DMS53 treated with DMSO at 0.1 percent for 48 hours (cell line): ENCODE measurements around the gene PRKAA2.

Experiments used
- DNase-seq: peaks from one replicate; lab custom pipeline; 2025; ENCODE audit not compliant: unreplicated experiment; lab: John Stamatoyannopoulos, UW

PRKAA2 gene

DNA sequence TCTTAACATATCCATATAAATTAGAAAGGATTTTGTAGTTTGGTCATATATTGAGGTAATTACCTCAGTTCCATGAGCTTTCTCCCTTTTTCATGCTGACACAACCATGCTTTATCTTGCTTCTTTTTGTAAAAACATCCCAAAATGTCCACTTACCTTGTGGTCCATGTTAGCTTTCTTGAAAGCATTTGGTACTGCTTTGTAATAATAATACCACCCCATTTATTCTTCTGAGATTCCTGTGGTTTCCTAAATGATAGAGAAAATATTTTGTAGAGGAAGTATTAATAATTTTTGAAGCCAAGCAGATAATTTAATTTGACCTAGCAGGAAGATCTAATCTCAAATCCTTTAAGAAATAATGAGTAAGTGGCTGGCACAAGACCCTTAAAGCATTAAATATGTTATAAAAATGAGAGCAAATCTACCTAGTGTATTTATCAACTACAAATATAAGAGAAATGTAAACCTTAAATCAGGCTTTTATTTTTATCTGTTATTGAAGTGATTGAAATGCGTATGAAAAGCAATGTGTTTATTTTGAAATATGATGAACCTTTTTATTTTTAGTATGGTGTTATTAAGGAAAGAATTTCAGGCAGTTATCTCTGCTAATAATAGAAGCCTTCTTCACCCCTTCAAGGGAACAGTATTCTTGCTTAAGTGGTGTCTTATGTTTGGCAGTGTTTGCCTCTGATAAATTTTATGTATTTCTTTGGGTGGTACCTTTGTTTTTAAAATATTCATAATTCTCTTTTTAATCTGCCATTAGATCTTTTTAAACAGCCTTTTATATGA, 9.2 kb downstream of the PRKAA2 start:
- DNase-seq, result no peak

- DNase-seq, result no peak
These were observed 11.0 kb downstream of the PRKAA2 start for GRCh38 chr1:56655991-56656613.

DNA sequence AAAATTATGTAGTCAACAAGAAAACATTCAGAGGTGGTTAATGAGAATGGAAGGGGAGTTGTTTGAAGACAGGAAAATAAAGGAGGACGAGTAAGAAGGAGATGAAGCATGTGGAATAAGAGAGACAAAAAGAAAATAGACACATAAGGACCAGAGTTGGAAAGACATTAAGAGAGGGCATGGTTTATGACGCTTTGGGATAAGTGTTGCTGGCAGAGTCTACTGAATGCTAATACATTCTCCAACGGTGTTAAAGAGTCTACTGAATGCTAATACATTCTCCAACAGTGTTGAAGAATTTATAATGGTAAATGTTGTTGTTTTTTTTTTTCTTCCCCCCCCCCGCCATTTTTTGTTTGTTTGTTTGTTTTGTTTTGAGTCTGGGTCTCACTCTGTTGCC, 13.1 kb downstream of the PRKAA2 start:
- DNase-seq, result no peak

DNA sequence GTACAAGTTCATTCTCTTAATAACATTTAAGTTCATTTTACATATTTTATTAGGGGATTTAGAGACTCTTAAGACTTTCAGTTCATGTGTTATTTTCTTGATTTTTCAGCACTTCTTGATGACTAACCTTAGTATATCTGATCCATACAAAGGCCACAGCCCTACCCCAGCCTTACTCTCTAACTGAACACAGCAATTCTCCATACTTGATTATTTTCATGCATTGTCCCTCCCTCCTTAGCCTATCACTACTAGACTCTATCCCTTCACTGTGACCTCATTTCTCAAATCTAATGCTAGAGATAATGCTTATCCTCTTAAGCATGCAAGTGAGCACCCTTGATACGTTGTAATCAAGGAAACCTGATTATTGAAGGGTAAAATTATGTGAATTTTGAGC, 15.2 kb downstream of the PRKAA2 start:
- DNase-seq, result no peak

- no peak for DNase-seq
These were observed 18.7 kb downstream of the PRKAA2 start for GRCh38 chr1:56663846-56664245.

DNA sequence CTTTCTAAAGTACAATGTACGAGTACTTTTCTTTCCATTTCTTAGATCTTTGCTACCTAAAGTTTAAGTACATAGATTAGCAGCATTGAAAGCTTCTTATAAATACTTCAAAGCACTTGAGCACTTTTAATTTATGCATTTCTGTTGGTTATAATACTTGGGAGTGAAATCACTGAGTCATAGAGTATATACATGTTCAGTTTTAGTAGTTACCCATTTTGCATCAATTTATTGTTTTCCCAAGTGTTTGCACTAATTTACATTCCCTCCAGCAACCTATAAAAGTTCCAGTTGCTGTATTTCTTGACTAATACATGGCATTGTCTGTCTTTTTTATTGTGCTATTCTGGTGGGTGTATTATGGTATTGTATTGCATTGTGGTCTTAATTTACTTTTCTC, 20.3 kb downstream of the PRKAA2 start:
- no peak for DNase-seq

DNA sequence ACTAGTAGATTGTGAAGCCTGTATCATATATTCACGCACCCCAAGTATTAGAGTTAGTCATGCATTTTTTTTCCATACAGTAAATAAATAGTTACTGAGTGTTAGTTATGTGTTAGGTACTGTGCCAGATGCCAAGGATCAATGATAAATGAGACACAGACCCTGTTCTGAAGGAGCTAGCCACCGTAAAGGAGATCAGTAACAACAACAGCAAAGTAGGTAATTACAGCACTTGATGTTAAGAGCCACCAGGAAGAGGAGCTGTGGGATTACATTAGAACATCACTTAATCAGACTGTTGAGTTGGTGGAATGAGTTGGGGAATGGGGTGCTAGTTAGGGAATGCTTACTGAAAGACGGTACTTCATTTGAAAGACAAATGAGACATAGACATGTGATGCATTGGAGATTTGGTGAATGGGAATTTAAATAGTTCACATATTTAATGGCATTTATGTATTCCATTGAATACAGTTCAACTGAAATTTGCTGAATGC, 21.0 kb downstream of the PRKAA2 start:
- DNase-seq, result no peak

DNA sequence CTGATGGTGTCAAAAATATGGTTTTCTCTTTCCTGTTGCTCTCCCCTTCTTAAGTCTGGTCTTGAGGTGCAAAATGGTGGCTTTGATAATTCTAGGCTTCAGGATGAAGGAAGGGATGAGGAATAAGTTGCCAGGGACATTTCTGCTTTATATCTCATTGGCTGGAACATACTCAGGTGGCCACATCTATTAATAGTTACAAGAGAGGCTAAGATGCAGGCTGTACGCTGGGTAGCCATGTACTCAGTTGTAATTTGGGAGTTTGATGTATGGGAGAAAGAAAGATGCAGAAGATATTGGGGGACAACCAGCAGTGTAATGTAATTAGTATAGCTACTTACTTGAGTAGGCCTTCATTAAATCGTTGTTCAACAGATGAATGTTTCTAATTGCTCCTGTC, 25.2 kb downstream of the PRKAA2 start:
- no peak for DNase-seq

- no peak for DNase-seq
These were observed 26.0 kb downstream of the PRKAA2 start for GRCh38 chr1:56671085-56671484.

DNA sequence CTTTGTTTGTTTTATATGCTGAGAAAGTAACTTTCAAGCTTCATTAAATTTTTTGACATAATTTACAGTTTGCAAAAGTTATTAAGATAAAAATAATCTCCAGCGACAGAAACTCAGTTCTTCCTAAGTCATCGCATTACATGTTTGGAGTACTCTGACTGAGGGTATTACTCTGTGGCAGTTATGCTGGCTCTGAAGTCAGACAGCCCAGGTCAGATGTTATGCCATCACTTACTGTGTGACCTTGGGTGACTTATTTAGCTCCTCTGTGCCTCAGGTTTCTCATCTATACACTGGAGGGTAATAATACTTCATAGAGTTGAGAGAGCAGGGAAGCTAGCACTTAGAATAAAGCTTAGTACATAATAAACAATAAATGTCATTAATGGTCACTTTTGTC, 26.4 kb downstream of the PRKAA2 start:
- DNase-seq, result no peak

GRCh38 chr1:56672579-56672978, 27.5 kb downstream of the PRKAA2 start:
- DNase-seq, result no peak

DNA sequence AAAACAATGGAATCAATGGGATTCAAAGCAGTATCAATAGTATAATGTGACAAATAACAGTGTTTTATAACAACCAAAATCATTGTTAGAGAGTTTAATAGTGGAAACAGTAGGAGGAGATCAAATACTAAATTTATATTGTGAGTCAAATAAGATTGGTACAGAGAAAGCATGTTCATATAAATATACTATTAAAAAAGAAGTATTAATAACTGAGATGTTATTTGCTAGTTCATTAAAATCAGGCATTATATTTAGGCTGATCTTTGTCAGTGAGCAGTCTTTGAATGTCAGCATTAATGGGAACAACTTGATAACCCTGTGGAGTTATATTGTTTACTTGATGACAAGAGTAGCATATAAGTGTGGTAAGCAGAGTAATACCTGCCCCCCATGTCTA, 30.6 kb downstream of the PRKAA2 start:
- DNase-seq, result no peak

DNA sequence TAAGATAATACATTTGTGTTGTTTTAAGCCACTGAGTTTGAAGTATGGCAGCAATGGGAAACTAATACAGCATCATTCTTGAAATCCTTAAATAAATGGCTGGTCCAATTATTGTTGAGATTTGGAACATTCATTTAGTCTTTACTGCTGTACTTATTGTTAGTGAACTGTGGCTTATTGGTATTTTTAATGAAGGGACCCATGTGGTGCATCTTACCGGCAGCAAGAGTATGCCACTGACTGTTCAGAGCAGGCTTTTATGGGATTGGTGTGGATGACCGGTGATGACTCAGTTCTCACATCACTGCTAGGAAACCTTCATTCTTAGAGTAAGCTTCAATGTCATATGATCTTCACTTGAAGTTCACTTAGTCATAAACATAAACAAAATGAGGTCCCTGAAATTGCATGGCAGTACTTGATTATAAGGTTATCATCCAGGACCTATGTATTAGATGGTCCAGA, 31.5 kb downstream of the PRKAA2 start:
- peak; percentile 86 for DNase-seq

DNA sequence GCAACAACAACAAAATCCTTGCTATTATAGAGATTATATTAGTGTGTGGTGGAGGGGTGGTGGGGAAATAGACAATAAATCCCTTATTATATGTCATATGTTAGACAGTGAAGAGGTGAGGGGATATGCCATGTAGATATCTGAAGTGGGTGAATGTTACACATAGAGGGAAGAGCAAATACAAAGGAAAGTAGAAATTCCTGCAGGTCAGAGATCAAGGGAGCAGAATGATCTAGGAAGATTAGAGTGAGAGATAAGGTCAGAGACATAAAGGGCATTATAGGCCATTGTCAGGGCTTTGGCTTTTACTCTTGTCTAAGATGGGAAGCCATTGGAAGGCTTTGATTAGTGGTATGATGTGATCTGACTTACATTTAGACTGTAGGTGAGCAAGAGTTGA, 38.5 kb downstream of the PRKAA2 start:
- no peak for DNase-seq

DNA sequence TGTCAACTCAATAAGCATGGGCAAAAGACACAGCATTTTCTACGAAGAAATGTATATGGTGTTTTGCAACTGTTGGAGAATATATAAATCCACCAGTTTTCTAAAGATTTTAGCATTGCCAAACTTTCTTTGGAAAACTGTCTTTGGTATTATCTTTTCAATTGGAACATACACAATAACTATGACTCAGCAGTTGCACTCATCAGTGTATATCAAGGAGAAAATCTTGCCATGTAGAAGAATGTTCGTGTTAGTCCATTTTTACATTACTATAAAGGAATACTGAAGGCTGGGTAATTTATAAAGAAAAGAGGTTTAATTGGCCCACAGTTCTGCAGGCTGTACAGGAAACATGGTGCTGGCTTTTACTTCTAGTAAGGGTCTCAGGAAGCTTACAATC, 41.1 kb downstream of the PRKAA2 start:
- peak; percentile 55 for DNase-seq

GRCh38 chr1:56688522-56689026, 43.5 kb downstream of the PRKAA2 start:
- peak; percentile 99 for DNase-seq

DNA sequence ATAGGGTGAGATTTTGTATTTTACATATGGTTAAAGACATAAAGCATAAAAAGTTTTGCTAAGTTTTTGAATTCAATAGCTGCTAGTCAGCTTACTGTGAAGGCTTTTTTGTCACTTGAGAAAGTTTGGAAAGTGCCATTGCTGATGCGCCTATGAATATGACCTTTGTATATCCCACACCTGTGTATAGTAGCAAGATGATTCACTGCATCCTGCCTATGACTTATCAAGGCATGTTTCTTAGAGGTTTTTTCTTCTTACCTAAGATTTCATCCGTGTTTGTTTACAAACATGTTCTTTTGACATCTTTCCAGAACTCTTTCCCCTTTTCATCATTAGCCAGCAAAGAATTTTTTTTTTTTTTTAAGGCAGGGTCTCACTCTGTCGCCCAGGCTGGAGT, 51.5 kb downstream of the PRKAA2 start:
- DNase-seq, result no peak

DNA sequence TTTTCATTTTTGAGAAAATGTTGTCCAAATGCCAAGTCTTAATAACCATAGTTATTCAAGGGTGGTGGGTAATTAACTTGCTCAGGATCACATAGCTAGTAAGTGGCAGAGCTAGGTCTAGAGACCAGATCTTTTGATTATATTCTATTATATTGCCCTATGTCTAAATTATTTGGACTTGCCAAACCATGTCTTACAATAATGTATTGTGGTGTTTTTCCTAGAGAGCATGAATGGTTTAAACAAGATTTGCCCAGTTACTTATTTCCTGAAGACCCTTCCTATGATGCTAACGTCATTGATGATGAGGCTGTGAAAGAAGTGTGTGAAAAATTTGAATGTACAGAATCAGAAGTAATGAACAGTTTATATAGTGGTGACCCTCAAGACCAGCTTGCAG, 58.6 kb downstream of the PRKAA2 start:
- DNase-seq, result no peak

DNA sequence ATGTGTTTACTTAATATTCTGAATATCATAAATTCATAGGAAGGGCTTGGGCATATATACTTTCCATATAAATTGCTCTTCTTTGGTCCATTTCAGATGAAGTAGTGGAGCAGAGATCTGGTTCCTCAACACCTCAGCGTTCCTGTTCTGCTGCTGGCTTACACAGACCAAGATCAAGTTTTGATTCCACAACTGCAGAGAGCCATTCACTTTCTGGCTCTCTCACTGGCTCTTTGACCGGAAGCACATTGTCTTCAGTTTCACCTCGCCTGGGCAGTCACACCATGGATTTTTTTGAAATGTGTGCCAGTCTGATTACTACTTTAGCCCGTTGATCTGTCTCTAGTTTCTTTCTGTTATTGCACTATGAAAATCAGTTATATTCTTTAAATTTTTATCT, 62.3 kb downstream of the PRKAA2 start:
- no peak for DNase-seq

DNA sequence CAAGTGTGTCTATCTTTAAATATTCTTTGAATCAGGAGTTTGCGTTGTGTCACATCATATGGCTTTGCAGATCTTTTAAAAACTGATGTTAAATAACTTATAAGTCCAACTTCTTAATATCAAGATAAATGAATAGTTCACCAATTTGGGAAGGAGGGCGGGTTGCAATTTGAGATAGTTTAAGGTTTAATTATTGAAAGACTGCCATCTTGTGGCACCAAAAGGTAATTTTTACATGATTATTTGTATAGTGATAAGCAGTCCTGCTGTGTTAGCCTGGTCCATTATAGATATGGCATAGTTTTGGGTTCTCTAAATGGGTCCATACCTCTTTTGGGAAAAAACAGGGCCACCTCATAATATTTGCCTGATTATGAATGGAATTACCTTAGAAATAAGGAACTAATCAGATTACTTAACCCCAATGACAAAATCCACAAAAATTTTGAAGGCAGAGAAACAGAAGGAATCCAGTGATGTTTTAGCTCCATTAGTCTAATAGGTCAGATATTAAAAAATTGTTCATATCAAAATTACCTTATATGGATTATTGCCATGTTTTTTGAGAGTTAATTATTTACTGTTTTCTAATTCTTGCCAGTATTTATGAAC, 64.3 kb downstream of the PRKAA2 start:
- DNase-seq, result peak; percentile 86

DNA sequence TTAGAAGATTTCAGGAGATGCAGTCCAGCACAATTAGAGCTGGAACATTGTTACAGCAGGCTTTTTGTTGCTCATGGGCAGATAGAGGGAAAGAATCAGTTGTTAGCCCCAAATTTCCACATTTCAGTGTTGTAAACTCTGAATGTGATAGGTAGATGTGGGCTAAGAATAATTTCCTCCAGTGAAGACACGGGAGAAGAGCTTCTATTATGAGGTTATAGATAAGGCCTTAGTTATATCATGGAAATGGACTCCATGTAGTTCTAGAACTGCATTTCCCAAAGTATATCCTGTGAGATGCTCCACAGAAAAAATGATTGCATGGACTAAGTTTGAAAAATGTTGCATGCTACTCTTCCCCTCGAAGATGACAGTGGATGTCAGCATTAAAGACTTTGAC, 64.9 kb downstream of the PRKAA2 start:
- no peak for DNase-seq

DNA sequence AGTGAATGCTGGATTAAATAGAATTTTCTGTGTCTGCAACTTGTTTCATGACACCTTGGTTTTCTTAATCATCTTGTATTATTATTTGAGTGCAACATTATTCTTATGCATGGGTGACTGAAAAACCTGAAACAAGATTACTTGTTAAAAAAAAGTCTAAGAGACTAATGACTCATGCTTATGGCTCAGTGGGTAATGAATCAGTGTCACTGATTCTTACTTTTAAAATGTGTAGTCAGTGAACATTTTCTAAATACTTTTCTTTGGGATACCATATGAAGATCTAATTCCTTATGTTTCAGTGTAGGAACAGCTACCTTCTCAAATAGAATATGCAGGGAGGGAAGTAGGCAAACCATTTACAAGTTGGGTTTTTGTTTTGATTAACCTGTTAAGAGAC, 65.5 kb downstream of the PRKAA2 start:
- DNase-seq, result no peak
